ENCODE results near the gene EGFR. TPM values are rescaled to one million over a fixed set of nuclear protein-coding genes. Genes with fewer than 3 reads are reported as not detected.
A peak's percentile ranks its signal among the peaks of the same experiment; 100 is the strongest.

EGFR gene
- total RNA-seq, 1 donor from 2014 or later, result 144 TPM

DNA sequence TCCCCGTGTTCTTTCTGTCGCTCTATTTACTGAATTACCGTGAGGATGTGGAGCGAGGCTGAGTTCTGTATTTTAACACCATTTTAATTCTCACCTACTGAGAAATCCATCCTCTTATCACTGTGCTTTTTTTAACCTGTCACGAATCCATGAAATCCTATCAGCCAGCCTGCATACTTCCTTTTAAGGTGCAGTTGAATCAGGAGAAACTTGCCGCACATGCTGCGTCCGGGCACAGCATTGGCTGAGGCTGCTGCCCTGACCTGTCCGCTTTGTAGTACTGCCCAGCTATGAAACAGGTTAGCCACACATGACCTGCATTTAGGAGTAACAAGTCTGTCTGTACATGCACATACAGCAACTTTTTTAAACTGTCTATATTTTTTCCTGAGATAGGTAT is 82.5 kb downstream of the EGFR start:
- no peak for DNase-seq (ENCODE audit: low spot score)

DNA sequence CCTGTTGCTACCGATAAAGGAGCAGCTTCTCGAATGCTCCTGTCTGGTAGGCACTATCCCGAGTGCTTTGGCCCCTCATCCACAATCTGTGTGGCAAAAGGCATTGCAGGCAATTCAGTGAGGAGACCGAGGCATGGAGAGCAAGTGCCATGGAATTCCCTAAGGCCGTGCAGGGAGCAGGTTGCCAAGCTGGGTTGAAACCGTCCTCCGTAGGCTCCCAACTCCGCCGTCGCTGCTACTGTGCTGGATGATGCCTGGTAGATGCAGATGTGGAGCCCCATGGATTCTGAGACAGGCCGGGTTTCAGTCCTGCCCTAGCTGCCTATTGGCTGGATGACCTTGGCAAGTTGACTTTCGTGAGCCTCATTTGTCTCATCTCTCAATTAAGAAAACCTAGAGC is 85.3 kb downstream of the EGFR start:
- DNase-seq (ENCODE audit: low spot score), result no peak

DNA sequence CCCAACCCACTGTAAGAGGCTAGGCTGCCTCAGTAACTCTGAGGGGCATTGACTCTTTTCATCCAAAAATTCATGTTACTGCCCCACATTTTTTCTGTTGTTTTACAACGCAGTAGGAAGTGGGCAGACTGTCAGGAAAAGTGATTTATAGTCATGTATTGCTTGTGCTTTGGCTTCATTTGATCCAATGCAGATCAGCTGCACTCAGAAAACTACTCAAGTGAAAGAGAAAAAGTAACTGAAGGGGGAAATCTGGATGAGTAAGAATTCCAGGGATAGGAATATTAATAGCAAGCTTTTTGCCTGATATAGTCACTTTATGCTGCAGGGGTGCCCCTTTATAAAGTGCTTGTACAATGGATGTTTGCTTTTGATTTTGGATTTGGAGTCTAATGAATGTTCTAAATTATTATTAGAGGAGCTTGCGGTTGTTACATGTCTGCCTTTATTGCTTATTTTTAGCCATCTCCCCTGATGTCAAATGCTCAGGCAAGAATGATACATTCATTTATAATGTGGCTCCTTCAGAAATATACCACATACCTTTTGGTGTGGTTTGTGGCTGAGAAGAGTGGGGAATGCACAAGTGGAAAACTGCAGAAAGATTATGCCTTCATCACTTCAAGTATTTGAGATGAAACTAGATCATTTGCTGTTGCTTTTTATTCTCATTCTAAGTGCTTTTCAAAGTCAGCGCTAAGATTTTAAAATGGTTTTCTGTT is 86.1 kb downstream of the EGFR start:
- DNase-seq (ENCODE audit: low spot score), result no peak

DNA sequence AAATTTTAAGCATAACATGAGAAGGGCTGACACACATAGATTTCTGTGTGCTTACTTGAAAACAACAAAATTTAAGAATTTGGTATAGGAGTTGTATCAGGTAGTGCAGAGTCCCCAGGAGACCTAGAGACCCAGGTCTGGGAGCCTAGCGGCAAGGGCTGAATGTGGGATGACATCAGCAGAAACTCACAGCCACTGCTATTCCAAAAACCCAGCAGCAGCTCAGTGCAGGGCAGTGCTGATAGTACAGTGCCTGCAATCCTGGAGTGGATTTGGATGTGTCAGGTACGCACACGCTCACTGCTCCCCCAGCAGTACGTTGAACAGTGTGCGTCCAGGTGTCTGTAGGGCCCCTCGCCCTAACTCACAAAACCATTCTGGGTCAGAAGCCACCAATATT is 87.1 kb downstream of the EGFR start:
- no peak for DNase-seq (ENCODE audit: low spot score)

DNA sequence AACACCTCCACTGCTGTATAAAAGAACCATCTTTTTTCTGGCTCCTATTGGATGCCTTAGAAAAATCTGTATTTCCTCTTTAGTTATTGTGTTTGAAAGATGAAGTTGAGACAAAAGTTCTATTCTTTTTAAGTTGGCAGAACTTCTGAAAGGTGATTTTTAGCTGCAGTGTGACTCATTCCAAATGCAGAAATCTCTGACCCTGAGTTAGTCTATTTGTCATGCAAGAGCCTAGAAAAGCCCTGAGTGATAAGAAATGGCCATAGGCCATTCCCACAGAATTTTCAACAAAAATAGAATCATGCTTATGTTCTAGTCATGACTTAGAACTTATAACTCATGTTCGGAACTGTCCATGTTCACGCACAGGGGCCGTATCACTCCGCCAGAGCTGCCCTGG is 89.1 kb downstream of the EGFR start:
- DNase-seq (ENCODE audit: low spot score), result no peak

DNA sequence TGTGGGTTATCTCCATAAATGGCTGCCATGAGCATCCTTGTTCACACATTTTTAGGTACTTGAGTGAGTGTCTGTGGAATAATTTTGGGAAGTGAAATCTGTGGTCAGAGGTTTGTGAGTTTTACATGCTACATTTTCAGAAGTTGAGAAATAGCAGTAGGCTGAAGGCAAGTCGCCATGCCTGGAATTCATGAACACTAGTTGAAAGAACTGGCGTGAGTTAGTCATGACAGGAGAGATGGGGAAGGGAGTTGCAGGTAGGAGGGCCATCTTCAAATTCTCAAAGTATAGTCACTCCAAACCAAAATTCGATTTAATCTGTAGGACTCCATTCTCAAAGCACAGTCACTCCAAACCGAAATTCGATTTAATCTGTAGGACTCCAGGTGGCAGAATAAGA is 89.6 kb downstream of the EGFR start:
- no peak for DNase-seq (ENCODE audit: low spot score)

DNA sequence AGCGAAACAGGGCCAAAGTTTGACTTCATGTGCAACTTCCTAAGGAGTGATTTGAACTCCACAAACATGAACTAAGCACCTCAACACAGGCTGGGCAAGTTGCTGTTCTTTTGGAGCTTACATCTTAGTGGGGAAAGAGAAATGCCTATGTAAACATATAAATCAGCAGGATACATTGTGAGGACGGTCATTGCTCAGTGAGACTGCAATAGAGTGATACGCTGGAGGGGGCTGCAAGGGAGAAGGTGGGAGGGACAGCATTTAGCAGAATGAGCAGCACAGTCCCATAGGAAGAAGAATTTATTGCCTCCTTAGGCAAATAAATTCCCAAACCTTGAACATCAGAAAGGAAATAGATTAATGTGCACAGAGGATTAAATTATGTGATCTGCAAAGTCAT is 90.0 kb downstream of the EGFR start:
- DNase-seq (ENCODE audit: low spot score), result no peak

DNA sequence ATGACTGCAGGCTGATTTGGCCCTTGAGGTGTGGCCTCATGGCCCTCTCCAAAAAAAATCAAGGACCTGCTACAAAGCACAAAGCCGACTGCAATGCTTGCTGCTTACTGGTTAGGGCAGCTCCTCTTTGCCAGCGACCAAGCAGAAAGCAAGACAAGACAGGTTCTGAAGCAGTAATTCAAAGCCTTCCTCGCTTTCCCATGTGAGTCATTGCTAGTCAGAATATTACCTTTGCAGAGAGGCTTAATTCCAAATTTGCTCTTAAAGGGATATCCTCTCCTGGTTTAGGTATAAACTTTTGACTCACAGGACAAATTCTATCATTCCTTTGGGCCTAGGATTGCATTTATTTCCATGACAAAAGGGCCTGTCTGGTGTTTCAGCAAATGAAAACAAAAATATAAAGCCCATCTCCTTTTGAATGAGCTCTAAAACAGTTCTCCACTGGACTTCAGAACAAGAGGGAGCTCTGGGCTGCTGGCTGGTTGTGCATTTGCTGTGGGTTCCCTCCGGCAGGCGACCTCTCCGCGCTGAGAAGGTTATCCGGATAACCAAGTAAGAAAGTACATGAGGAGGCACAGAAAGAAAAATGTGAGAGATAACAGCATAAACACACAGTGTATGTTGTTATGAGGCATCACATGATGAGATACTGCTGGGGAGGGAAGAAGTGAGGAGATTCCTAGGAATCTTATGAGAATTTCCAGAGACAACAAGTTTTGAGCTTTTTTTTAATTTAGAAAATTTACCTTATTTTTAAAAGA is 90.8 kb downstream of the EGFR start:
- DNase-seq (ENCODE audit: low spot score), result no peak

DNA sequence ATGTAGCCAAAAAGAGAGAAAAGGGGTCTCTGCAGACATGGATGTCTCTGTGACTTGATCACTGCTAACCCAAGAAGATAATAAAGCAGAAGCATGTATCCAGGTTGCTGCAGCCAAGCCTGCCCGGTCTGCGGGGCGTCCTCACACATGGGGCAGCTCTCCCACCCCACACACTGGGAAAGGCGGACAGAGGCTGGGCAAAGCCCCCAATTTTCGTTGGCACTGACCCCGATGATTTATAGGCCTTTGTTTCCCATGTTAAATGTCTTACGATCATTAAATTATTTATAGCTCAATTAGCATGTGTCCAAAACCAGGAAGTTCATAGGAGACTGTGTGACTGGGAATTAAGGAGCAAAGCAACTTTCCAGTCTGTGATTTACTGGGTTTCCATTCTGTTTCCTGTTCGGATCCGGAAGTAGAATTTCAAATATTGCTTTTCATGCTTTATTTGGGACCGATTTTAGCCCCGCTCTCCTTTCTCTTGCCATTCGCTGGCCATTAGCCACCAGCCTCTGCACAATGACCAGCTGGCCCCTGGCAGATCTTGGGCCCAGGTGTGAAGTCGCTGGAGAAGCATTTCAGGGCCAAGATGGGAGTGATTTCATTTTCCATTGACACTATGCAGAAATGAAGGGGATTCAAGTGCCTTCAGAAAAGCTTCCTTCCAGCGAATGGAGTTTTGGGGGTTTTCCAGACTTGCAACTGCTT is 91.6 kb downstream of the EGFR start:
- DNase-seq (ENCODE audit: low spot score), result peak; percentile 25

DNA sequence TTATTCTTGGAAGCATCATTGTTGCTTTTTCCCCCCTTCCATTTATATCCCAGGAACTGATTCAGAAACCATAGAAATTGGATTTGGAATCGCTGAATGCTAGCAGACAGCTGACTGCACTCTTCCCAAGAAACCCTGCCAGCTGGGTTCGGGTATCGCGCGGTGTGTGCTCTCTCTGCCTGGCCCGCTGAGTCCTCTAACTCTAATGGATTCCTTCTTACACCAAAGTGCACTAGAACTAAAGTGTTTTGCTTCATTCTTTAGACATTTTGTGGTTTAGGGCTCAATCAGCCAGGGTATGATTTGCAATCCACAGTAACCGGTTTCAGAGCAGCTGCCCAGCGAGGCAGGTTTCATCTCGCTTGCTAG is 92.2 kb downstream of the EGFR start:
- peak; percentile 47 for DNase-seq (ENCODE audit: low spot score)

DNA sequence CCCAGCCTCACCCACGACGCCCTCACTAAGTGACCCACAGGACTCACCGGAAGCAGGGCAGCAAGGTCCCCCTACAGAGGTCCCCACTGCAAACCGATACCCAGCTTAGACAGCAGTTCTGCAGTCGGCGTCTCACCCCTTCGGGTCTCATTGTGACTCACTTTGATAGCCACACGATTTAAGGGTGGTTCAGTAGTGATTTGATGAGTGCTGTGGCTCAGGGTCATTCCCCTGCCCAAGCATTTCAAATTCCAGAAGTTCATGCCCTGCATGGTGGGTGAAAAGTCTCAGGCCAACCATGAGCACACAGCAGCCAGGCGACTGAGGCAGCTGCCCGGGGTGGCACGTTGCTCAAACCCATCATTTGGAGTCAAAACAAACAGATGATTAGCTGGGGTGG is 93.2 kb downstream of the EGFR start:
- no peak for DNase-seq (ENCODE audit: low spot score)

DNA sequence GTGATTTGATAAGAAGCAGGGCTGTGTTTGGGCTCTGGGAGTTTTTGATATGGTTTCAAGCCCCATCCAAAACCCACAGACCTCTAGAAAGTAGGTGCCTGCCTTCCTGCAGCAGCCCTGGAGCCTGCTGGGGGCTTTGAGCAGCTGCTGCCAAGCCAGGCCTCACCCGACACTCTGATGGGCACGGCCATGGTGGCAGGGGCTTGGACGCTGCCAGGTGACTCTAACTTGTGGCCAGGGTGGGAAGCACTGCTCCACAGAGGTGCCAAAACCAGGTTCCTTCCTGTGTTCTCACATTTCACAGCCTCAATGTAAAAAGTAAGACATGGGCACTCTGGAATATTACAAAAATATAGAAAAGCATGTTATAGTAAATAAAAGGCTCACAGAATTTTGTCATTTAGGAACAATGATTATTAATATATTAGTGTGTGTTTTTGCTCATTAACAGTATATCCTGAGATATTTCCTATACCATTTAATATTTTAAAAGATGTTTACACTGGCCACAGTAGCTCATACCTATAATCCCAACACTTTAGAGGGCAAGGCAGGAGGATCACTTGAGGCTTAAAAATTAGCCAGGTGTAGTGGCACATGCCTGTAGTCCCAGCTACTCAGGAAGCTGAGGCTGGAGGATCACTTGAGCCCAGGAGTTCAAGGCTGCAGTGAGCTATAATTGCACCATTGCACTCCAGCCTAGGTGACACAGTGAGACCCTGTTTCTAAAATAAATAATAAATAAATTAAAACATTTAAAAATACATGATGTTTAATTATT is 95.1 kb downstream of the EGFR start:
- DNase-seq (ENCODE audit: low spot score), result no peak

DNA sequence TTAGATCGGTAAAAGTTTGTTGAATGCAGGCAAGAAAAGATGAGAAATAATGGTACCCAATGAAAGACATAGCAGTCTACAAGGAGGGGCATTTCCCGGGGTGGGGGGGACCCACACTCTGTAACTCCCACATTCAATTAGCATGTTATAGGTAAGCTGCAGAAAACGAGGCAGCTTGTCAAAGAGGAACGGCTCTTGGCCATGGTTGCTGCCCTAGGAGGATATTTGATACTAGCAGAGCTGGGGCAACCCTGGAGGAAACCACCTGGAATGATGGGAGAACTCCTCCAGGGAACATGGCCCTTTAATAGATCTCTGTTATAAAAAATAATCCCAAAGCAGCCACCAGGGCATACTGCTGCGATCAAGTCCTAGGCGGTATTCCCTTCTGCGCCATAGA is 98.5 kb downstream of the EGFR start:
- DNase-seq (ENCODE audit: low spot score), result no peak

DNA sequence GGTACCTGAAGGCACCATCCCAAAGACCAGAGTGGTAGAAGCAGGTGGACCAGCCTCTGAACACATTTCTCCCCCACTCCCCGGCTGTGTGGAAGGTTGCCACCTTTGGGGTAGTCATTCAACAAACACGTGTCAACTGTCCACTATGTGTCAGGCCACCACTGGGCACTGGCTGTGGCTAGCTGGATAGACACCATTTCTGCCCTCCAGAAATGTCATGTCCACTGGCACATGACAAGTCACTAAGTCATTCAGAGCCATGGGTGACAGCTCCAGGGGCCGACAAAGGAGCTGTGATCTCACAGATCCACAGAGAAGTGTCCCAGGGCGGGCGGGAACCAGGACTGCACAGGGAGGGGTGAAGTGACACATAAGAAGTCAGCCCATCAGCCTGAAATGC is 99.6 kb downstream of the EGFR start:
- DNase-seq (ENCODE audit: low spot score), result peak; percentile 20

DNA sequence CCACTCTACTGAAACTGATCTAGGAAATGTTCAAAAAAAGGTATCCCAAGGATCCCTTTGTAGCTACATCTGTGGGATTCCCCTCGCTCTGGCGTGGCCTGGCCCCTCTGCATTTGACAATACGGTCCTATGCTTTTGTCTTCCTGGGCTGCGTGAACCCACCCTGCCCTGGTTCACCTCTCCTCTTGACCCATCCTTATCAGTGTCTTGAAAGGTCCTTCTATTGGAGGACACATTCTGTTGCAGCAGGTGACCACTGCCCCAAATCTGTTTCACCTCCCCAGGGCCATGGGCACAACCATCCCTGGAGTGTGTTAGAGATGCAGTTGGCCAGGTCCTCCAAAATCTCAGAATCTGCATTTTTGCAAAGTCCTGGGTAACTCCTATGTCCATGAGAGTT is 100.8 kb downstream of the EGFR start:
- peak; percentile 32 for DNase-seq (ENCODE audit: low spot score)

DNA sequence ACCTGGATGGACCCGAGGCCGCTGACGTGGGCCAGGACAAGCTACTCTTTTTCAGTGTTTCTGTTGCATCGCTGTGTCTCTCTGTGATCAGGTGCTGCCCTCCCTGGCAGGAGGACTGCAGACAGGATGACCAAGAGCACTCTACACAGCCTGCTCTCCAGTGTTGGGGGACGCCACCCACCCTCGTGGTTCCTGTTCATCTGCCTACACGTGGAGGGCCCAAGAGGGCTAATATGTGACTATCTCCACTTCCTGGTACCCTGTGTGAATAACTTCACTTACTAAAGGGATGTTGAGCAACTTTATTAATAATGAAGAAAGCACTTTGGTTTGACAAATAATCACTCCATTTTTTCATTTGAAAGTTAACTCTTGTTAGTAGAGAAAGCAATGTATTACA is 101.3 kb downstream of the EGFR start:
- DNase-seq (ENCODE audit: low spot score), result peak; percentile 41

DNA sequence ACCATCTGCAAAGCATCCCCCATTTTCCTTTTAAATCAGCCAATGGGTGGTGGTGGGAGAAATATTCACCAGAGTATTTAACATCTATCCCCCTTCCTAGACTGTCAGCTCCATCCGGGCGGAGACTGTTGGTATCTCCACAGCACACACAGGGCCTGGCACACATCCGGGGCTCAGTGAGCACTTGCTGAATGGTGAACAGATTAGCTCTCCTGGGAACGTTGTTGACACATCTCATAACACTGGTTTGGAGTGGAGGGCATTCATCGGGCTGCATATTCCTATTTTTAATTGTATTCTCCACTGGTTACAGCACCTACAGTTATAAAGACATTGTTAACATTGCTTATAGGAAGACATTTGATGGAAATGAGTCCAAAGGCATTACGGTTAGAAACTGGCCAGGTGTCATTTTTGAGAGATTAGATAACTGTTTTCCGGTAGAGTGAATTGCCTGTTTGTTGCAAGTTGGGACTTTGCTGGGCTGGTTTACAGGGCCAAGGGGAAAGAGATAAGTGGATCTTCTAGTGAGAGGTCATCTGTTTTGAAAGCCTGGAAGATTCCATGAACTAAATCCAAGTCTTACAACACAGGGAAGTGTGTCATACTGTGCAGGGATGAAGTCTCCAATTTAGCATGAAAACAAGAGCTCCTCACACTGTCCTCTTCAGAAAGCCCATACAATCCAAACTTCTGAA is 101.8 kb downstream of the EGFR start:
- DNase-seq (ENCODE audit: low spot score), result peak; percentile 40

DNA sequence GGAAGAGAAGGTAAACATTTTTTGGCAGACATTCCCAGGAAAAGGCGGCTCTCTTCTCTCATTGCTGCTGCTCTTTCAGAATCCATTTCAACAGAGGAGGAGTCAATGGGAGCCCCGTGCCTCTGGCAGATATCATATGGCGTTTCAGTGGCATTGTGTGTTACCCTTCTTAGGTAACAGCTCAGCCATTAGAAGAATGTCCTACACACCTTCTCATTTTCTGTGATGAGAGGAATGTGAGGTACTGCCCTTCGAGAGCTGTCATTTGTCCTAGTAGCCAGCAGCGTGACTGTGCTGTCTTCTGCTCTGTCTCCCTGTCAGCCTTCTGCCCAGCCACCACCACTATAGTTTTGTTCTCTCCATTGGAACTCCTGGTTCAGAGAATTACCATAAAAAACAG is 102.4 kb downstream of the EGFR start:
- peak; percentile 25 for DNase-seq (ENCODE audit: low spot score)

DNA sequence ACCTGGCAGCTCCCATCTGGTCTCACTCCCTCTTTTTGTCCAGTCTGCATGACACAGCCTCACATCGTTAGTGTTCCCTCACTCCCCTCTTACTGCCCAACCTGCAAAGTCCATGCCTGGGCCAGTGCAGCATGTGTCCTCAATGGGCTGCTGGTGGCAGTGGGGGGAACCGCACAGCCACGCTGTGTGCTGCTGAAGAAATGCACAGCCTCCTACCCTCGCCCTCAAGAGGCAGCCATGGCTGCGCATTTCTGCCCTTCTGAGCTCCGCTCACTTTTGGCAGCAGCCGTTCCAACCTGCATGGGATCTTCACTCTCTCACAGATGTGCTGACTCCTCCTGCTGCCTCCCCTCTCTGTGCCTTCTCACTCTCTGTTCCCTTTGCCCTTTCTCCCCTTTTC is 103.4 kb downstream of the EGFR start:
- peak; percentile 35 for DNase-seq (ENCODE audit: low spot score)

DNA sequence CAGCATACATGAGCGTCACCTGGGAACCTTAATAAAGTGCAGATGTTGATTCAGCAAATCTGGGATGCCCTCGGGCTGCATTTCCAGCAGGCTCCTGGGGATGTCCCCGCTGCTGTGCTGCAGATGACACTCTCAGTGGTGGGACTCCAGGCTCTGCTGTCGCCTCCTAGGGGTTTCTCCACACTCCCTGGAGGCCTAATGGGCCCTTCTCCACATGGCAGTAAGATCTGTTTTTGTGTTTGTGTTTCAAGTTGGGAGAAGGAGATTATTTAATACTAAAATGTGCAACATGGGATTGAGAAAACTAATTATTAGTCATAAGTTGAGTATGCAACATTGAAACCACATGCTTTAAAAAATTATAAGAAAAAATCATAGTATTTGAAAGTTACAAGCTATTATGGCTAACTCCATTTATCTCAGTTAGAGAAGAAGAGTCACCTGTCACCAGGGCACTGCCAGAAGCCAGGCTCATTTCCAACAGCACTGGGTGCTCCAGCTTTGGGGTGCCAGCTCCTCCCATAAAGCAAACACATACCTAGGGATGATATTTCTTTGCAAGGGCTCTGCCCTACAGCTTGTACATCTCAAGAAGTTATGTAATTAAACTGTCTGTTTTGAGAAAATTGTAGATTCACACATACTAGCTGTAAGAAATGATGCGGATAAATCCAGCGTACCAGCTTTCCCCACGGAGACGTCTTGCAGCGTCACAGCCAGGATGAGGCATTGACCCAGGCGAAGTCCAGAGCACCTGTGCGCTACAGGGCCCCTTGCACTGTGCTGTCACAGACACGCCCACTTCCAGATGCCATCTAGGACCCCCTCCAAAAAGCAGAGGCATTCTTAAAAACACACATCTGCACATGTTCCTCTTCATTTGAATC is 106.4 kb downstream of the EGFR start:
- DNase-seq (ENCODE audit: low spot score), result no peak

Data from ureter (tissue), 1 donor.